HG02943 (cell line): ENCODE data around the gene FARP2.
"Not testable (repeated sequence)": the region's sequence is repeated elsewhere in the genome, so short reads cannot be mapped to it uniquely, and the experiment has no call there.

Source experiments
- ATAC-seq: cut with Tn5 transposase; IDR thresholded peaks from one replicate; pipeline ENCODE4 v1.9.1; 2021; ENCODE audit warnings: mild to moderate bottlenecking, low read depth, moderate library complexity; ENCODE audit not compliant: unreplicated experiment

FARP2 gene

DNA sequence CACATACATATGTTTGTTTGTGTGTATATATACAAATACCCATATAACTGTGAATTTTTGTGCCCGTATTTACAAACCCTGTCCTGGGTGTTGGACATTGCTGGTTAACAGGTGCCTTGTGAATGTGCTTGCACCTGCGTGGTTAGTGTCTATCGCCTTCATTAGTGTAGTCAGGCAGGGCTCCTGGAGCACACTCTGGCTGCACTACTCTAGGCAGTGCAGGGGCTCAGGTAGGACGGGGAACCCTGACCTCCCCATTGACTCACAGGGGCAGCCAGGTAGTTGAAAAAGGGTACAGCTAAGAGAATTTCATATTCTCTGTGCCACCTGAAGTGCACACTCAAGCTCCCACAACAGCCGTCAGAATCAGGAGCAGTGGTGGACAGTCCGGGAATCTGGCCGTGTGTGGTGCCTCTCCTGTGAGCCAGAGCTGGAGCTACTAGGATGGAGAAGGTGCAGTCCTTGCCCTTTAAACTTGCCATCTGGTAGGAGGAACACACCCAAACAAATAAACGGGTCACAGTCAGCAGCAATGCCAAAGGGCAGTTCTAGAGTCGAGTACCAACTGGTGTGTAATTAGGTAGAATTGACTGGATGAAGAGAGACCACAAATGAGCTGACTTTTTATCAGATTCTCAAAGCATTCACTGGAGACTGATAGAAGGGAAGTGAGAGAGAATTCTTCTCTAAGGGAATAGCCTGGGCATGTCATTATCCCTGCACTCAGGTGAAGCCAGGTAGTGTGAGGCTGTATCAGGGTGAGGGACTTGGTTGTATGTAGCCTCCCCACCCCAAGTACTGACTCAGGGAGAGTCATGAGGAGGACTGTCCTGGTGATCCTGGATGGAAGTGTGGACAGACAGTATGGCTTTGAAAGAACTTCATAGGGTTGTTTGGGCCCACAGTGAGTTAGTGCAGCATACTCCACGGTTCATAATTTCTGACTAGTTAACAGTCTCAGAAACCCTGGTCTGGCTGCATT, 44.1 kb downstream of the FARP2 start:
- ATAC-seq = no peak

DNA sequence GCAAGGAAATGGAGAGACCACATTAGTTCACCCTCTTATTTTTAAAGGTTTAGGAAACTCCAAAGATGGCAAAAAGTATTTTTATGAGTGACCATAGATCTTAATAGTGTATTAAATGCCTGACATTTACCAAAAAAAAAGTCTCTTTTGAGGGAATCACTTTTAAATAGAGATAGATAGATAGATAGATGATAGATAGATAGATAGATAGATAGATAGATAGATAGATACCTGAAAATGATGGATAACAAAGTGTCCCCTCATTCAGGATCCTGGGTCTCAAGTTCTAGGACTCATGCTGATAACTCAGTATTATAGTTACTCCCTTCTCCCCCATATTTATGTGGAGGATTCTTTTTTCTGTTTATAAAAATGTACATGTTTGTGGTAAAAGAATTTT, 52.8 kb downstream of the FARP2 start:
- ATAC-seq = no peak

DNA sequence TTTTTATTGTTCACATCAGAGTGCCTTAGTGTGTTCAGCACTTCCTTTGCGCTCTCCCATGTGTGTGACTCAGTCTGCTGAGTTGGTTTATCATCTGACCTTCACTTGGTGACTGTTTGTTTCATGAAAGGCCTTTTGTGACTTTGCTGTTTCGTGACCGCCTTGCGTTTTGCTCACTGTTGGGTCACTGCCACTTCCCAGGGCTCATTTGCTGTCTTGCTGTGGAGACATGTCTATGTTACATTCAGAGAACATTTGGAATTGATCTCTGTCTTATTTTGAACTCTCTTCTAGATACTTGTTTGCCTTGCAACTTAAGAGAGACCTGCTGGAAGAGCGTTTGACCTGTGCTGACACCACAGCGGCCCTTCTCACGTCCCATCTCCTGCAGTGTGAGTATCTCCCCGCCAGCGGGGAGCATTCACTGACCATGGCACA, 54.7 kb downstream of the FARP2 start:
- ATAC-seq = no peak

DNA sequence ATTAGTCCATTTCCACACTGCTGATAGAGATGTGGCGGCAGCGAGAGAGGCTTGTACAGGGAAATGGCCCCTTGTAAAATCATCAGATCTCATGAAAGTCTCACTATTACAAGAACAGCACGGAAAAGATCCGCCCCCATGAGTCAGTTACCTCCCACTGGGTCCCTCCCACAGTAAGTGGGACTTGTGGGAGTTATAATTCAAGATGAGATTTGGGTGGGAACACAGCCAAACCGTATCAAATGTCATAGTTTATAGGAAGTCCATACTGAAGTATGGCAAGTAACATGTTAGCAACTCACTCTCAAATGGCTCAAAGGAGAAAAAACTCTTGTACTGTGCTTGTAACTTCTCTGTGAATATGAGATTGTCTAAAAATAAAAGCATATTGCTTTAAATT, 56.1 kb downstream of the FARP2 start:
- no peak for ATAC-seq

GRCh38 chr2:241413501-241413900, 57.4 kb downstream of the FARP2 start:
- not testable (repeated sequence) for ATAC-seq

GRCh38 chr2:241413929-241414580, 58.0 kb downstream of the FARP2 start:
- no peak for ATAC-seq

GRCh38 chr2:241415196-241415595, 59.1 kb downstream of the FARP2 start:
- ATAC-seq = no peak

DNA sequence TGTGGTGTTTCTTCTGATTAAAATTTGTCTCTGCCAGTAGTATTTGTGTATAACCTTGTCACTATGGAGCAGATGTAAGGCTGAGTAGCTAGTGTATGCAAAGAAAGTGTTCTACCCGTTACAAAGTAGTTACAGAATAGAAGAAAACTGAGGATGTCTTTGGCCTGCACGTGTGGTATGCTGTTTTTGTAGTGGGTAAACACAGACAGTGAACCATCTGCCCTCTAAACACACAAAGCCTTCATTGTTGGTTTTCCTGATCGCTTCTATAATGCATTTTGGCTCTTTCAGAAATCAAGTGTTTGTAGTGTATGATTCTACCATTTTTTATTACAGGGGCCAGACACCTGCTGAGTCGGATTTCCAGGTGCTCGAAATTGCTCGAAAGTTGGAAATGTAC, 61.5 kb downstream of the FARP2 start:
- no peak for ATAC-seq

DNA sequence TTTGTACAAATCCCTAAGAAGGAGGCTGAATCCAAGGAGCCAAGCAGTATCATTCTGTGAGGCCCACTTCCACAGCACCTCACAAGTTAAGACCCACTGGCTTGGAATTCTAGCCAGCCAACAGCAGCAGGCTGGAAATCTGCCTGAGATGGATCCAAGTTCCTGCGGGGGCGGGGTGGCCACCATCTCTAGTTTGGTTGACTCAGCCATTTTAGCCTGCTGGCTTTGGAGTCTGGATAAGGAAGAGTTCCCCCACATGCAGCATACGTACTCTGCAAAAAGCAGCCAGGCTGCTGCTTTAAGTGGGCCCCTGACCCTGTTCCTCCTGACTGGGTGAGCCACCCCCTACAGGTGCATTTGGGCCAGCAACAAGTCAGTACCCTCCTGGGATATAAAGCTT, 65.2 kb downstream of the FARP2 start:
- ATAC-seq = no peak

DNA sequence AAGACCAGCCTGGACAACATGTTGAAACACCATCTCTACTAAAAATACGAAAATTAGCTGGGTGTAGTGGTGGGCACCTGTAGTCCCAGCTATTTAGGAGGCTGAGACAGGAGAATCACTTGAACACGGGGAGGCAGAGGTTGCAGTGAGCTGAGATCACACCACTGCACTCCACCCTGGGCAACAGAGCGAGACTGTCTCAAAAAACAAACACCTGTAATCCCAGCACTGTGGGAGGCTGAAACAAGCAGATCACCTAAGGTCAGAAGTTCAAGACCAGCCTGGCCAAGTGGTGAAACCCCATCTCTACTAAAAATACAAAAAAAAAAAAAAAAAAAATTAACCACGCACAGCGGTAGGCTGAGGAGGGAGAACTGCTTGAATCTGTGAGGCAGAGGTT, 65.9 kb downstream of the FARP2 start:
- ATAC-seq = not testable (repeated sequence)

GRCh38 chr2:241422350-241422749, 66.3 kb downstream of the FARP2 start:
- no peak for ATAC-seq

DNA sequence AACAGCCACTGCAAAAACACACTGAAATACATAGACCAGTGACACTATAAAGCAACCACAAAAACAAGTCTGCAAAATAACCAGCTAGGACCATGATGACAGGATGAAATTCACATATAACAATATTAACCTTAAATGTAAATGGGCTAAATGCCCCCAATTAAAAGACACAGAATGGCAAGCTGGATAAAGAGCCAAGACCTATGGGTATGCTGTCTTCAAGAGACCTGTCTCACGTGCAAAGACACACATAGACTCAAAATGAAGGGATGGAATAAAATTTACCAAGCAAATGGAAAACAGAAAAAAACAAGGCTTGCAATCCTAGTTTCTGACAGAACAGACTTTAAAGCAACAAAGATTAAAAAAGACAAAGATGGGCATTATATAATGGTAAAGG, 67.4 kb downstream of the FARP2 start:
- not testable (repeated sequence) for ATAC-seq

DNA sequence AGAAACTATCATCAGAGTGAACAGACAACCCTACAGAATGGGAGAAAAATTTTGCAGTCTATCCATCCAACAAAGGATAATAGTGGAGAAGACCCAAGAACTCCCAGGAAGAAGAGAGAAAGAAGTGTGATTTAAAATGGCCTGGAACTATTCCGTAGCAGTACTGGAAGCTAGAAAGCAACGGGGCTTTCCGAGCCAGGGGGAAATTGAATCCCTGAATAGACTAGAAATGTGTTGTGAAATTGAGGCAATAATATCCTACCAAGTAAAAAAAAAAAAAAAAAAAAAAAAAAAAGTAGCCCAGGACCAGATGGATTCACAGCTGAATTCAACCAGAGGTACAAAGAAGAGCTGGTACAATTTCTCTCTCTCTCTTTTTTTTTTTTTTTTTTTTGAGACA, 69.3 kb downstream of the FARP2 start:
- no peak for ATAC-seq

DNA sequence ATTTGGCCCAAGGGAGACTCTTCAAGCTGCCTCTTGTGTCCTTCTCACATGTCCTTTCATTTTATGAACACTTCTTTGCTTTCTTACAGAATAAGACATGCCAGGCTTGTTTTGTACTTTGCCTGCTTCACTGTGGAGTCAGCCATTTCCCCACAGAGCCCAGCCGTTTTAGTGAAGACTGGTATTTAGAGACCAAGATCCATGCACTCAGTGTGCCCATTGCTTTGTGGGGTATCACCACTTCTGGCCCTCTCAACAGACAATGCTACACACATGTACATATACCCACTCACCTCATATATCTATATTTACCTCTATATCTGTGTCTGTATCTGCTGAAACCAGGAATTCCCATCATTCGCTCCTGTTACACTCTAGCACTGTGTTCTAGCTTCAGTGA, 74.1 kb downstream of the FARP2 start:
- no peak for ATAC-seq

DNA sequence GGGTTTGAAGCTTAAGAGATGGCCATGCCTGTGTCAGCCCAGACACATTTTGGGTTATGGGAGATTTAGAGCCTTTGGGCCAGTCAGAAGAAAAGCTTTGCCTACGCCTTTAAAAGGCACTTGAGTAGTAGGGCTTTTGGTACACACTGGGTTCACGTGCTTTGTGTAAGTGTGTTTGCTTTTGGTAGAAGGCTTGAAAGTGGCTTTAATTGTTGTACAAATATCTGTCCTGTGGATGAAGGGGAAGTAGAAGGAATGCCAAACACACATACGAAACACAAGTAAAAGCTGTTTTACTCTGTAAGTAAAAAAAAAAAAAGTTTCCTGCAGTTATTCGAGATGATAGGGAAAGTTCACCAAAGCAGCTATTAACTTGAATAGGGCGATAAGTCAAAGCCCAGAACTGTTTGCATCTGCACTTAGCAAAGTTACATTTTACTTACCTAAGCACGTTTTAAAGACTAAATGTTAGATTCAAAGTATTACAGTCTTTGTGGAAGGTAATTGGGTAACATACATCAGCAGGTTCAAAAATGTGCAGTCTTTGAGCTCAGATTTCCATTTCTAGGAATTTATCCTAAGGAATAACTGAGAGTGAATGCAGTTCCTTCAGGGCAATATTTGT, 76.9 kb downstream of the FARP2 start:
- ATAC-seq = no peak

- ATAC-seq = no peak
Observed at GRCh38 chr2:241437179-241437578, 81.1 kb downstream of the FARP2 start.

GRCh38 chr2:241441492-241441891, 85.4 kb downstream of the FARP2 start:
- ATAC-seq = no peak

GRCh38 chr2:241443486-241444223, 87.6 kb downstream of the FARP2 start:
- ATAC-seq = no peak

- ATAC-seq = no peak
Observed at GRCh38 chr2:241445426-241445825, 89.3 kb downstream of the FARP2 start.

DNA sequence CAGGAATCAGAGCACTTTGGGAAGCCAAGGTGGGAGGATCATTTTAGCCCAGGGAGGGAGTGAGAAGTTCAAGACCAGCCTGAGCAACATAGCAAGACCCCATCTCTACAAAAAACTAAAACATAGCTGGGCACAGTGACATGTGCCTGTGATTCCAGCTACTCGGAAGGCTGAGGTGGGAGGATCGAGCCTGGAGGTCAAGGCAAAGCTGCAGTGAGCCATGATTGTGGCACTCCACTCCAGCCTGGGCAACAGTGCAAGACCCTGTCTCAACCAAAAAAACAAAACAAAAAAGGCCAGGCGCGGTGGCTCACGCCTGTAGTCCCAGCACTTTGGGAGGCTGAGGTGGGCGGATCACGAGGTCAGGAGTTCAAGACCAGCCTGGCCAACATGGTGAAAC, 94.0 kb downstream of the FARP2 start:
- ATAC-seq = not testable (repeated sequence)
